Measurements from ENCODE around the gene DHRS12.

Gene DHRS12

DNA sequence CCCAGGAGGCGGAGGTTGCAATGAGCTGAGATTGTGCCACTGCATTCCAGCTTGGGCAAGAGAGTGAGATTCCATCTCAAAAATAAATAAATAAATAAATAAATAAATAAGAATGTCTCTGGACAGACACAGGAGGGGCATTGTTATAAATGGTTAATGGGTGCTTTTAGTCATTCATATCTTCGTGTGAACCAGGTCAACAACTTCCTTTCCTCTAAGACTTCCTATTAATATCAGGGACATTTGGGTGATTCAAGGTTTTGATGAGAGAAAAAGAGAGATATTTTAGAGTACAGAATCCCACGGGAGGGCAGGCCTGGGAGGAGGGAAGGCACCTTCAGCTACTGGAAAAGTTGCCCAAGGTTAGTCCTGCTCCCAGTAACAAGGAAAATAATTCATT, 23.9 kb downstream of the DHRS12 start:
- DNase-seq: no peak

DNA sequence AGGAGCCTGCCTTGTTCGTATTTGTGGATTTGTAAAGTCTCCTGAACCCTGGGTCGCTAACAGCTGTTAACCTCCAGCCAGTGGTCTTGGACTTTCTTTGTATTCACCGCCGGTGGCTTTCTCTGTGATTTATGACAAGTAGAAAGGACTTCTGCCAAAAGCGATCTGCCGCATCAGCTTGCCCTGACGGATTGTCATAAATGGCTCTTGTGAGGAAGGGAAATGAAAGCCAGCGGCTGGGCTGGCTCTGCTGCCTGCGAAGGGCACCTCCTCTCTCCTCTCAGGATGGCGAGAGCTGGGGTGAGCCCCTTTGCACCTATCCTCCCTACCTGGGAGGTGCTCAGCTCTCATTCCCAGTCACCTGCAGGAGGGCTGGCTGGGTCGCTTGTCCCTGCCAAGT, 25.6 kb downstream of the DHRS12 start:
- DNase-seq: peak; percentile 22 to 60 (median 55)

DNA sequence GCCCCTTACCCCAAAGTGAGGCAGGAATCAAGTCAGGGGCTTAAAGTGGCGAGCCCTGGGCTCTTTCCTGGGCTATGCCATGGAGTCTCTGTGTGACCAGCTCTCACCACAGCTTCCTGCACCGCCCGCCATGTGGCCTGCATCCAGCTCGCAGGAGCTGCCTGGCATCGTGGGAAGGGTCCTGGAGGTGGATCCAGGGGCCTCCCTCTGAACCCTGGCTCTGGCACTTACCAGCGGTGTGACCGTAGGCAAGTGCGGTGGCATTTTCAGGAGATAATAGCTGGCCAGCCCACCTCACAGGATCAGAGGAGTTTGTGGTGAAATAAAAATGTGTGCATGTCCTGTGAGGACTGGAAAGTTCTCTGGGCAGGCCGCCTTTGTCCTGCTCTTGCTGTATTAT, 26.0 kb downstream of the DHRS12 start:
- no peak for DNase-seq

DNA sequence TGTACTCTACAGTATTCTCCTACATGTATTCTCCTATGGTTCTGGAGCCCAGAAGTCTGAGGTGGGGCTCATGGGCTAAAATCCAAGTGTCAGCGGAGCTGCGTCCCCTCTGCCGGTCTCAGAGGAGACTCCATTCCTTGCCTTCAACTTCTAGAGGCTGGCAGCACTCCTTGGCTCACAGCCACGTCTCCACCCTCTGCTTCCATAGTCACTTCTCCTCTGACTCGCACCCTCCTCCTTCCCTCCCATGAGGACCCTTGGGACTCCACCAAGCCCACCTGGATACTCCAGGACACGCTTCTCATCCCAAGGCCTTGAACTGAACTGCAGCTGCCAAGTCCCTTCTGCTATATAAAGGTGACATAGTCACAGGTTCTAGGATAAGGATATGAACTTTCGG, 27.8 kb downstream of the DHRS12 start:
- no peak for DNase-seq

DNA sequence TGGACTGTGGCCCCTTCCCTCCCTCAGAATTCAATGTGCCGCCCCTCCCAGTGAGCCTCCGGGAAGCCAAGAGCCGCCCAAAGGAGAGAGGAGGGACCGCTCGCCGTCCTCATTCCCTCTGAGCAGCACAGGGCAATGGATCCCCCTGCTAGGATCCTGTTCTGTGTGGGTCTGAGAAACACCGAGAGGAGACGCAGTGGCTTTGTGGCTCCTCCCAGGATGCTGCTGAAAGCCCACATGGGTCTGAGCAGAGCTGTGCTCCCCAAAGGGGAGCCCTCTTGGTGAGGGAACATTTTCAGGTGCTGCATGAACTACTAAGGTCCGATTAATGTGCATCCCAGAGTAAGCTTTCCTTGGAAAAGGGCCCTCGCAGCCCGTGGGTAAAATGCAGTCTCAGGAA, 30.4 kb downstream of the DHRS12 start:
- no peak for DNase-seq

DNA sequence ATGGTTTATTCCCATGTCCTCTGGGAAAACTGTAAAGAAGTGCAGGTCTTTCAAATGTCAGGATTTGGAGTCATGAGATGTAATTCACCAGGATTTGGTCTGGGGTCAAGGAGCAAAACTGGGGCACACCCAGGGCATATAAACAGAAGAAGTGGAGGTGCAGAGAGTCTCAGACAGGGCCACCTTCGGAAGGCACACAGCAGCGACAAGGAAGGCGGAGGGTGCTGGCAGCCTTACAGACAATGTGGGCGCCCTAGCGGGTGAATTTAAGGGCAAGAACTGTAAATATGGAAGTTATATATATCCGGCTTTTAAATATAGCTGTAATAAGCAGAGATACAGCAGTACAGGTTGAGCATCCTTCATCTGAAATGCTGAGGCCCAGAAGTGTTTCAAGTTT, 31.2 kb downstream of the DHRS12 start:
- no peak for DNase-seq

DNA sequence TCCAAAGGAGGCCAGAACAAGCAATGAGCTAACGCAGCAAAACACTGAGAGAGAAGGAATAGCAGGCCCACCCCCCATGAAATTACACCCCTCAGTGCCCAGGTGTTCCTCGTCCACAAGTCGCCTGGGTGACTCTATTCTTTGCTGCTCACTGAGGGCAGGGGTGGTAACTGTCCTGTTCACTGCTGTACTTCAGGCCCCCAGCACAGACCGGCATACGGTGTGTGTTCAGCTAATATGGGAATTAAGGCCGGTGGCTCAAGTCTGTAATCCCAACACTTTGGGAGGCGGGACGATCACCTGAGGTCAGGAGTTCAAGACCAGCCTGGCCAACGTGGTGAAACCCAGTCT, 31.9 kb downstream of the DHRS12 start:
- no peak for DNase-seq

DNA sequence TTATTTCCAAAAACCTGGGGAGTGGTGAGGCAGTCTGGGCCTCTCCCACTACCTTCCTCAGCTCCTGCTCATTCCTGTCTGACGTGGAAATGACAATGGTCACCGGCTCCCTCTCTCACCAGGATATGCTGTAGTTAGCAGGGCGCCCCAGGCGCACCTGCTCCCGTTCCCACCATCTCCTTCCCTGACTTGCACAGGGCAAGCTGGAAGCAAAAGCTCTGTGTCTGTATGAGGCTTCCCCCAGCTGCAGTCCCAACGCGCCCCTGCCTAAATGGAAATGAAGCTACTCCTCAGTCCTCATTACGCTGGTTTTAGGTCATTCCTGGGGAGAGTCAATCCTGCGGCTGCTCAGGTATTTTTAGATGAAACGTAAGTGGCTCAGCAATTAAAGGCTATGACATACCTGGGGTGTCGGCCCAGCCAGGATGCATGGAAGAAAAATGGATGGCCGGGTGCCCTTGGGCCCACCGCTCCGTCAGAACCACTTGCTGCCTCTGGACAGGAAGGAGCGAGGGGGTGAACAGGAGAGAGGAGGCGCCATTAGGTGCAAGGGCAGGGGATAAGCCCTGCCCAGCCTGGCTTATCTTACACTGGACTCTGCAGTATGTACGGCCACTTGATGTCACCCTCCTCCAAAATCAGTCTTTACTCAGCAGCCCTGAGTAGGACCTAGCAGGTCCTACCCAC, 32.4 kb downstream of the DHRS12 start:
- peak; percentile 71 to 82 (median 71) for DNase-seq

DNA sequence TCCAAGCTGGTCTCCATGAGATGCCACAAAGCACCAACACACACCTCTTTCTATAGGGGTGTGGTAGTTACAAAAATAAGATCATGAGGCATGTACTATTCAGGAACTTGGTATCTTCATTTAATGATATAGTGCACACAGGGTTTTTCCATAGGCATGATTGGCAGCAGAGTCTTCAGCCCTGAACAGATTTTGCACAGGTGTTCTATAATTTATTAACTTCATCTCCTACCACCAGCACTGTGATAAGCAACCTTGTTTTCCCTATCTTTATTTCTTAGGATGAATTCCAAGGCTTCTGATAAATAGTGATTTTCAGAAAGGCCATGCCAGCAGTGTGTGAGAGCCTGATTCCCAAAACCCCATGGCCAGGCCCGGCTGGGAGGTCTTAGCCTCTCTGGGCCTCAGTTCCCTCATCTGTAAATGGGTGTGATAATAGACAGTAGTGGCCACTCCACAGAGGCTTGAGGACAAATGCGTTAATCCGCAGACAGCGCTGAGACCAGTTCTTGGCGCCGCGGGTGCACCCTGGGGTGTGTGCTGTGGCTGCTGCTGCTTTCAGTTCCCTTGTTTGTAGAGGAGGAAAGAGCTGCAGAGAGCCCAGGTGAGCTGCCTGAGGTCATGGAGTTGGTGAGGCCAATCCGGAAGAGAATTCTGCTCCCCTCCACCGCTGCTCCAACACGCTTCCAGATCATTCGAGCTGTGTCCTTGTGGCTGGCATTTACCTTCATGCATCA, 33.1 kb downstream of the DHRS12 start:
- peak; percentile 71 to 82 (median 71) for DNase-seq

DNA sequence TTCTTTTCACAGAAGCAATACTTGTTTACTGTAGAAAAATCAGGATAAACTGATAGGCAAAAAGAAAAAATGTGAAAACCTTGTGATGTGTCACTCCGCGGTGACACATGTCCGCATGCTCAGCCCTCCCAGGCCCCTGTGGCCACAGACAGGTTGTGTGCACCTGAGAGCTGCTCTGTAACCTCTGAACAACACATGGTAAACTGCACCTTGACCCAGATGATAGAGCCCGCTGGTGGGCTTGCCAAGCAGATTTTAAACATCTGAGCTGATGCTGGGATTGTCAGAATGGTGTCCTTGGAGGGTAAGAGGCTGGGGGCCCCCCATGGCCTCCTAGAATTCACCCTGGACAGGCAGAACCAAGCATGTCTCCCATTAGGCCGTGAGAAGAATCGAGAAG, 33.8 kb downstream of the DHRS12 start:
- no peak for DNase-seq

DNA sequence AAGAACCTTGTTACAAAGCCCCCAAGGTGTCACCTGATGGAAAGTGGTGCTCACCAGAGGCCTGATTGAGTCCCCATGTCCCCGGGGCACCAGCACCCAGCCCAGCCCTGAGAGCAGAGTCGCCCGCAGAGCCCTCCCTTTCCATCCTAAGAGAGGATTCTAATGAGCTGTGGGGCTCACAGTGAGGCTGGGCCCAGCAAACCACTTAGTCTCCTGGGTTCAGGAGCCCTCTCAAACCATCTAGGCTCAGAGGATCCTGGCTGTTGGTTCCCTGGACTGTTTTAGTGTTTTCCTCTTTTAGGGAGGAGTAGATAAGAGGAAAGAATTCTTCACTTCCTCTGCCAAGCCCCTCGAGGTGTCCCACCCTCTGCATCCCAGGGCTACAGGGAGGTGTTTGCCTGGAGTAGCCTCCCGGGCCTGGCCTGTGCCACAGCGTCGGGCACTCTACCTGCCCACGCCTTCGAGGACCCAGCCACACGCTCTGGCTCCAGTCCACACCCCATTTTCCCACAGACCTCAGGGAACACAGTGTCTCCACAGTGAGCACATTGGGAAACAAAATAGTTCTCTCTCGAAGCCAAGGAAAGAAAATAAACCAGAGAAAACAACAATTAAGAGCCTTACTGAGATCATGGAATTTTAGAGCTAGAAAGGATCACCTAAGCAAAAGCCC, 34.4 kb downstream of the DHRS12 start:
- DNase-seq: peak in 1 of 3 experiments; percentile 12

DNA sequence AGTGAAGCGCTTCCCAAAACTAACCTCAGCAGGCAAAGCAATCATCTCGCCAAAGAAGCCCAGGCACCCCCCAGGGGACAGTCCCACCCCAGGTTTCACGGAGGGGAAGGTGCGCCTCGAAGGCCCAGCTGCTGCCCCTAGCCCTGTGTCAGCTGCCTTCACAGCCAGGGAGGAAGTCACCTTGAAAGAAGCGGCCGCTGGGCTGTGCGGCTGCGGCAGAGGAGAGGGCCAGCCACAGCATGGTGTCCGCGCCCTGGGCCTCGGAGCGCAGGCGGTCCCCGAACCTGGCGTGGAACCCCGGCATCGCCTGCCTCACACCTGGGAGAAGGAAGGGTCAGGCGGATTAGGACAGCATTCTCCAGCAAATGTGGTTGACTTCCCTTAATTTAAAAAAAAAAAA, 35.0 kb downstream of the DHRS12 start:
- DNase-seq: no peak

DNA sequence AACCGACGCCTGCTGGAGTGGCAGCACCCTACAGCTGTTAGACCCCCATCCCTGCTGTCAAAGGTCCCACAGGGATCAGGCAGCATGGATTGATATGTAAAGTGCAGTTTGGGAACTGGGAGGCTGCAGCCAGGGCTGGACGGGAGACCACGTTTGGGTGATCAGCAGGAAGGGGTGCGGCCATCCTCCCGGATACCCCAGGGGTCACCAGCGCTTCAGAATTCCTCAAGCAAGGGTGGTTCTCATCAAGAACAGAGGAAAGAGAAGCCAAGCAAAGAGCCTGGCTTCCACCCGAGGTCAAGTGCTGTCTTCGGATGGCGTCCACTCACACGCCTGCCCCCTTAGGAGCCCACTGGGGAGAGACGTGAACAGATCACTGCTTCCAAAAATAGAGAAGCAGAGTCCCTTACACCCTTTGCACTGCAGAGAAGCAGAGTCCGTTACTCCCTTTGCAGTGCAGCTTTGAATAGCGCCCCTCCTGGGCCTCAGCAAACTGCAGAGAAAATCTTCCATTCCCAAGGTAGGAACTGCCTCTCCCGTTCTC, 35.5 kb downstream of the DHRS12 start:
- DNase-seq: no peak

DNA sequence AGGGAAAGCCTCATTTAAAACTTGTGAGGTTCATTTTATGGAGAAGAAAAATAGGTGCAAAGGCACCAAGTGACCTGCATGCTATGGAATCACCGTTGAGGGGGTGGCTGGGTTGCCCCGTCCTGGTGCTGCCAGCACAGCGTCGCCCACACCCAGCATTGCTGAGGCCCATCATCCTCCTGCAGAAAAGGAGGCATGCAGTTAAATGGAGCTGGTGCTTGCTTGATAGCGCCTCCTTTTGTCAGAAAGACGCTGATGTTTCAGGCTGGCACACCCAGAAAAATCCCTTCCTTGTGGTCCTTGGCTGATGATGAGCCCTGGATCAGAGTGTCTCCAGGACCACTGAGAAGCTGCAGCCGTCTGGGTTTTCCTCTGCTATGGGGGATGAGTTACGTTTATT, 36.9 kb downstream of the DHRS12 start:
- no peak for DNase-seq

DNA sequence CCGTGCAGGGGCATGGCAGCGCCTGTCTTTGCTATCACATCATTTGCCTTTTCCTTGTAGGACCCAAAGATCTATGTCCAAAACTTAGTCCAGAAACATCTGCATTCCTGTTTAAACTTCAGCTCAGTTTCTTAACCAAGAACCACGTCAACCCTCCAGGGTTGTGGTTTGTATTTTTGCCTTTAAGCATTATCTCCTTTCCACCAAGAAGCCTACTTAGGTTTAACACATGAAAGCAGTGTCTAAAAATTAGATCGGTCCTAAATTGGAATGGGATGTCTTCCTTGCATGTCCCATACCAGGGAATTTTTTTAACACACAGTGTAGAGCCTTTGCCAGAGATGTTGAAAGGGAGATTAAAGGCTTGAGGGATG, 38.8 kb downstream of the DHRS12 start:
- DNase-seq: no peak

DNA sequence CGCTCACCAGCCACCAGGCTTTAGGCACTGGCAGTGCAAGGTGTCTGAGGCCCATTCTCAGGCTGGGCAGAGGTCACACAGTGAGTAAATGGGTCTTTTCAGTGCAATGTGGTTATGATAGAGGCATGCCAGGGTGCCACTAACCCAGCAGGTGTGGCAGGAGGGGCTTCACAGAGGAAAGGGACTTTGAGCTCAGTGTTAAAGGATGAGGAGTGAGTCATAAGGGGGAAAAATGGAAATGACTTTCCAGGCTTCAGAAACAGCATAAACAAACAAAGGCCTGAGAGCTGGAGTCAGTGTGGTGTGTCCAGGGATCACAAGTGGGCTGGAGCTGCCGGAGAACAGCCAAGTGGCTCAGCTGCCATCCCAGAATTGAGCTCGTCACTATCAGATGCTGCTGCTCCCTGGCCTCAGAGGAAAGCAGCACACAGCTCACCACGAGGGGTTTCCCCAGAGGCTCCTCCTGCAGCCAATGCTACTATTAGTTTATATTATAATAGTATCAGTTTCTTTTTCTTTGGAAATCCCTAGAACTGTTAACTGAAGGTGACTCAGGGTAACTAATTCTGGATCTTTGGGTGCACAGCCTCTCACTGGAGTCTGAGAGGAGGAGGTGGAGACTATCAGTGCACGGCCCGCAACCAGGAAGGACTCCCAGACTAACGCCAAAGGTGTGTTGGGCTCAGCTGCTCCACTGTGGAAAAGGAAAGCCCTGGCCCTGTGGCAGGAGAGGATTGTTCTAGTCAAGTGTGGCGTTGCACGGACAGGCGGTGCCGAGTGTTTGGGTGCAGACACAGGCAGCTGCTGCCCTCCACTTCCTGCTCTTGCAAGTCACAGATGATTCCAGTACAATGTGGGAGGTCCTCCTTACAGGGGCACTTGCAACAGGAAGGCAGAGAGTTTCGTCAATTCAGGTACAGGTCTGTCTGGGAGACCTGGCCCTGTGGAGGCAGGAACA, 39.5 kb downstream of the DHRS12 start:
- peak in 2 of 3 experiments; percentile 59 to 74 for DNase-seq

DNA sequence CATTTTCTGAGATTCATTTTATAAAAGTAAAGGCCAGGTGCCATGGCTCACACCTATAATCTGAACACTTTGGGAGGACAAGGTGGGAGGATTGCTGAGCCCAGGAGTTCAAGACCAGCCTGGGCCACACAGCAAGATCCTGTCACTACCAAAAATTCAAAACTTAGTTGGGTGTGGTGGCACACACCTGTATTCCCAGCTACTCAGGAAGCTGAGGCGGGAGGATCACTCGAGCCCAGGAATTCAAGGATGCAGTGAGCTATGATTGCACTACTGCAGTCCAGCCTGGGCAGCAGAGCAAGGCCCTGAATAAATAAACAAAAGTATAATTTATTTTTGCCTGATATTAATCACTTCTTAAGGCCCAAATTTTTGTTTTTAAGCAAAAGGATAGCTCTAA, 40.5 kb downstream of the DHRS12 start:
- no peak for DNase-seq

DNA sequence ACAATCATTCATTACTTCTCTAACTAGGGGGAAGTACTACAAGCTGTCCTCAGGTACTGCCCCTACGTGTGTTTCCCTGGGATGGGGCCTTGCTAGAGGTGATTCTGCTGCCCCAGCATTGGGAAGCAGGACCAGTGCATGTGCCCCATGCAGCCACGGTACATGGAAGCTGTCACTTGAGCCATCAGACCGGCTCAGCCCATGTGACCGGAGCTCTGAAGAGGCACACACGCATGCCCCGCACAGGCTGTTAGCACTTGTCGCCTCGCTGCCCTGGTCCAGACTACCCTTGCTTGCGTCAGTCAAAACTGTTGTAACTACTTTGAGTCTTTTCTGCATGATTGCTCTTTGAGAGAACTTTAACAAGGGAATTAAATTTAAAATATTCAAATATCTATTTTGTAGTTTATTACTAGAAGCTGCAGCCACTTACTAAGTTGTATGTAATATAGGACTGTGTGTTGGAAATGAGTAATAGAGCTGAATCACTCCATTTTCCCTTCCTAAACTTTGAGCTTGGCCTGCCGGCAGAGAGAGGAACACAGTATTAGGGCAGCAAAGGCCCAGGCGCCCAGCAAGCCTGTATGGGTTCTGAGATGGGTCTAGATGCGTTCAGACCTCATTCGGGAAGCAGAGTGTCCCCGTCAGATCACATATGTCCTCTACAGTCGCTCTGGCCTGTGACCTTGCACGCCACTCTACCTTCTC, 42.2 kb downstream of the DHRS12 start:
- peak in 1 of 3 experiments; percentile 75 for DNase-seq

DNA sequence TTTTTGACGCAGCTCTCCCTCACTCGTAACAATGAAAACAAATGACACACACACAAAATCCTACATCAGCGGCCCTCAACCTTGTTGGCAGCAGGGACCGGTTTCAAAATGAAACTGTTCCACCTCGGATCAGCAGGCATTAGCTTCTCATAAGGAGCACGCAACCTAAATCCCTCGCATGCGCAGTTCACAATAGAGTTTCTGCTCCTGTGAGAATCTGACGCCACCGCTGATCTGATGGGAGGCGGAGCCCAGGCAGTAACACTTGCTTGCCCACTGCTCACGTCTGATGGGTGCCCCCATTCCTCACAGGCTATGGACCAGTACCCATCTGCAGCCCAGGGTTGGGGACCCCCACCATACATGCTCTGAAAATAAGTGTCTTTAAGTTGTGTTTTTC, 43.4 kb downstream of the DHRS12 start:
- DNase-seq: peak in 1 of 3 experiments; percentile 82

DNA sequence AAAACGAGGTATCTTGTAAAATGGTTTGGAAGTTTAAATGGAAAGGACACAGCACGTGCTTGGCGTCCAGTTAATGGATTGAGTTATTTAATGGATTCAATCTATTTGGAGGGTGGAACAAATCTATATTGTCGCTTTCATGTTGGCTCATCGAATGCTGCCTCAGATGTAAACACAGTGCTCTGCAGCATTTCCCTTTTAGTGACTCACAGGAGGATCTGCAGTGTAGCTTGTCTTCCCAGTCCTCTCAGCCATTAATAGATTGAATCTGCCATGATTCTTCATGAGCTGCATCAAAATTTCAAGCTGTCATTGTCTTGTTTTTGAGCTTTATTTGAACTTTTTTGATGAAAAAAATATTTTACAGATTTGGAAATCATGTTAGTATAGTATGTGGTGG, 44.7 kb downstream of the DHRS12 start:
- DNase-seq: no peak

DNA sequence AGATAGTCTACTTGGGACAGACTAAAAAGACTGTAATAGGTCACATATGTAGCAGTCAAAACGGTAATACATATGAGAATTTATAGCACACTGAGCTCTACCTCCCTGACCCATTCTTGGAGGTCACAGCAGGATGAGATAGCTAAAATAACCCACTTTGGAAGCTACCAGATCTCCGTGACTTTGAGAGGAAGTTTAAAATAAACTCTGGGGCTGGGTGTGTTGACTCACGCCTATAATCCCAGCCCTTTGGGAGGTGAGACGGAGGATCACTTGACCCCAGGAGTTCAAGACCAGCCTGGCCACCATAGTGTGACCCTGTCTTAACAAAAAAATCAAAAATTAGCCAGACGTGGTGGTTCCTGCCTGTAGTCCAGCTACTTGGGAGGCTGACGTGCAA, 45.3 kb downstream of the DHRS12 start:
- no peak for DNase-seq

DNA sequence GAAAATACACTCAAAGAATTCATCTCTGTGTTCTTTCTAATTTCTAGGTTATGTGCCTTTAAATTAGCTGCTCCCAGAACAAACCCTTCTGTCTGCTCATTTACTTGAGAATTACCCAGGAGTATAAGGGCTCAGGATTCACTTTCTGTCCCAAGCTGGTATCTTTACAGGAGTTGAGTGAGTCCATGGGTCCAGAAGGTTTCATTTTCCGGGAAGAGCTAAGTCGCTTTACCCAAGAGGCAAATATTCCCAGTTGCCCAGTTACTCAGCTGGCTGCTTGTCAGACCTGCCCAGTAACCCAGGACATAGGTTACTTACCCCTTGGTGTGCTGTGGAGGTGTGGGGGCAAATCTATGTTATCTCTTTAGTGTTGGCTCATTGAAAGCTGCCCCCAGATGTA, 47.3 kb downstream of the DHRS12 start:
- no peak for DNase-seq

All from NCI-H1417 (cell line).